H9 (cell line): ENCODE results near the gene TSPAN4. TPM values are rescaled to one million over a fixed set of nuclear protein-coding genes. Genes with fewer than 3 reads are reported as not detected.

Experiments used
- DNase-seq: peaks from one replicate; pipeline ENCODE4 v3.0.0-alpha.2; 2017
- H2AFZ ChIP-seq: one replicate; pipeline ENCODE4 v1.6.1; 2013; ENCODE audit warnings: mild to moderate bottlenecking, low read length, control low read depth, moderate library complexity
- H2AK5ac ChIP-seq: 2 replicates; pipeline ENCODE4 v1.6.1; 2013; ENCODE audit warnings: low read length, control low read depth, mixed read lengths; ENCODE audit not compliant: insufficient read length
- H2BK120ac ChIP-seq: one replicate; pipeline ENCODE4 v1.6.1; 2013; ENCODE audit warnings: low read depth, mild to moderate bottlenecking, low read length, control low read depth, inconsistent platforms; ENCODE audit not compliant: poor library complexity, severe bottlenecking
- H2BK12ac ChIP-seq: 2 replicates; pipeline ENCODE4 v1.6.1; 2013; ENCODE audit warnings: low read length, control low read depth, mixed read lengths, low read depth; ENCODE audit not compliant: insufficient read length
- H2BK15ac ChIP-seq: 2 replicates; pipeline ENCODE4 v1.6.1; 2013; ENCODE audit warnings: low read depth, low read length, control low read depth
- H2BK20ac ChIP-seq: one replicate; pipeline ENCODE4 v1.6.1; 2013; ENCODE audit warnings: low read depth, mild to moderate bottlenecking, low read length, control low read depth, inconsistent platforms; ENCODE audit not compliant: poor library complexity, severe bottlenecking
- H2BK5ac ChIP-seq: 2 replicates; pipeline ENCODE4 v1.6.1; 2013; ENCODE audit warnings: low read length, control low read depth, mixed read lengths; ENCODE audit not compliant: insufficient read length
- H3K14ac ChIP-seq: 2 replicates; pipeline ENCODE4 v1.6.1; 2013; ENCODE audit warnings: low read length, control low read depth; ENCODE audit not compliant: insufficient read depth
- H3K18ac ChIP-seq: 2 replicates; pipeline ENCODE4 v1.6.1; 2013; ENCODE audit warnings: low read depth, mild to moderate bottlenecking, mixed read lengths, low read length, control low read depth; ENCODE audit not compliant: insufficient read length
- H3K23ac ChIP-seq: 2 replicates; pipeline ENCODE4 v1.6.1; 2013; ENCODE audit warnings: low read length, control low read depth, mixed read lengths, low read depth; ENCODE audit not compliant: insufficient read length
- H3K23me2 ChIP-seq: 2 replicates; pipeline ENCODE4 v1.6.1; 2013; ENCODE audit warnings: low read depth, mild to moderate bottlenecking, mixed read lengths, low read length, control low read depth; ENCODE audit not compliant: insufficient read length, poor library complexity, severe bottlenecking
- H3K27ac ChIP-seq: 2 replicates; pipeline ENCODE4 v1.5.1; 2013; ENCODE audit warnings: low read length, control low read depth, mixed read lengths, low read depth; ENCODE audit not compliant: insufficient read length
- H3K27me3 ChIP-seq: 2 replicates; pipeline ENCODE4 v1.6.1; 2013; ENCODE audit warnings: low read length, control low read depth, inconsistent platforms; ENCODE audit not compliant: insufficient read depth
- H3K4ac ChIP-seq: 2 replicates; pipeline ENCODE4 v1.6.1; 2013; ENCODE audit warnings: low read depth, mild to moderate bottlenecking, control low read depth, inconsistent platforms, low read length, moderate library complexity
- H3K4me1 ChIP-seq: 2 replicates; pipeline ENCODE4 v1.6.1; 2013; ENCODE audit warnings: low read length, control low read depth, inconsistent platforms; ENCODE audit not compliant: insufficient read depth
- H3K4me2 ChIP-seq: 2 replicates; pipeline ENCODE4 v1.6.1; 2013; ENCODE audit warnings: low read length, control low read depth, mixed read lengths; ENCODE audit not compliant: insufficient read length, insufficient read depth
- H3K56ac ChIP-seq: 2 replicates; pipeline ENCODE4 v1.6.1; 2013; ENCODE audit warnings: low read depth, mild to moderate bottlenecking, mixed read lengths, low read length, control low read depth; ENCODE audit not compliant: insufficient read length
- H3K79me1 ChIP-seq: 2 replicates; pipeline ENCODE4 v1.6.1; 2013; ENCODE audit warnings: low read depth, mild to moderate bottlenecking, moderate library complexity, low read length, control low read depth, inconsistent platforms; ENCODE audit not compliant: insufficient read depth, poor library complexity, severe bottlenecking
- H3K79me2 ChIP-seq: 2 replicates; pipeline ENCODE4 v1.6.1; 2013; ENCODE audit warnings: low read length, control low read depth, inconsistent platforms; ENCODE audit not compliant: insufficient read depth
- H3K9ac ChIP-seq: 2 replicates; pipeline ENCODE4 v1.6.1; 2013; ENCODE audit warnings: low read length, control low read depth, mixed read lengths; ENCODE audit not compliant: insufficient read length; ENCODE audit errors: extremely low read depth
- H3K9me3 ChIP-seq: one replicate; pipeline ENCODE4 v1.6.1; 2013; ENCODE audit warnings: low read depth, low read length, inconsistent platforms; ENCODE audit not compliant: control insufficient read depth
- H3T11ph ChIP-seq: one replicate; pipeline ENCODE4 v1.6.1; 2013; ENCODE audit warnings: mild to moderate bottlenecking, low read length, control low read depth, inconsistent platforms
- H4K20me1 ChIP-seq: one replicate; pipeline ENCODE4 v1.6.1; 2013; ENCODE audit not compliant: control insufficient read depth, insufficient read length, insufficient read depth
- H4K5ac ChIP-seq: 2 replicates; pipeline ENCODE4 v1.6.1; 2013; ENCODE audit warnings: low read depth, mild to moderate bottlenecking, mixed read lengths, low read length, control low read depth; ENCODE audit not compliant: insufficient read length
- H4K8ac ChIP-seq: replicated peaks from 2 replicates; pipeline ENCODE4 v1.6.1; 2013; ENCODE audit warnings: low read length, control low read depth, mixed read lengths, low read depth; ENCODE audit not compliant: insufficient read length
- H4K91ac ChIP-seq: 2 replicates; pipeline ENCODE4 v1.6.1; 2013; ENCODE audit warnings: low read depth, mild to moderate bottlenecking, moderate library complexity, mixed read lengths, low read length, control low read depth; ENCODE audit not compliant: insufficient read length
- H3K27ac Mint-ChIP-seq, 3 experiments: 2 replicates in 2 of 3; 3 replicates in 1 of 3; pipeline ENCODE4 v1.8.0; 2020 to 2021; ENCODE audit warnings: mixed read lengths in 3 of 3, mild to moderate bottlenecking in 1 of 3, moderate library complexity in 1 of 3
- H3K27me3 Mint-ChIP-seq: 2 replicates; pipeline ENCODE4 v1.8.0; 2021; ENCODE audit warnings: low read depth, mild to moderate bottlenecking, moderate library complexity, mixed read lengths
- H3K36me3 Mint-ChIP-seq, 3 experiments: 2 replicates in 2 of 3; 3 replicates in 1 of 3; pipeline ENCODE4 v1.8.0; 2020 to 2021; ENCODE audit warnings: low read depth in 3 of 3, mixed read lengths in 3 of 3; ENCODE audit not compliant: insufficient read depth in 1 of 3
- H3K4me1 Mint-ChIP-seq, 2 experiments: 2 replicates each; pipeline ENCODE4 v1.8.0; 2020; ENCODE audit warnings: mixed read lengths in 2 of 2
- H3K4me3 Mint-ChIP-seq, 2 experiments: 2 replicates in 1 of 2; 3 replicates in 1 of 2; pipeline ENCODE4 v1.8.0; 2020 to 2021; ENCODE audit warnings: mild to moderate bottlenecking in 2 of 2, mixed read lengths in 2 of 2, moderate library complexity in 1 of 2
- H3K9me3 Mint-ChIP-seq, 2 experiments: 2 replicates in 1 of 2; 3 replicates in 1 of 2; pipeline ENCODE4 v1.8.0; 2020; ENCODE audit warnings: mild to moderate bottlenecking in 2 of 2, mixed read lengths in 2 of 2, moderate library complexity in 1 of 2
- WGBS: extraction: QIAGEN DNeasy Blood & Tissue Kit; methylation state at CpG from one replicate; pipeline ENCODE4 v1.1.7; 2013; ENCODE audit warnings: missing lambda C conversion rate, low lambda C conversion rate, mixed read lengths; ENCODE audit not compliant: insufficient read length; ENCODE audit errors: extremely low coverage; 5-methylcytosine and 5-hydroxymethylcytosine counted together
- total RNA-seq: library from RNA; stranded (reverse); gene quantifications from 2 replicates; pipeline ENCODE4 v1.2.1, GENCODE V29; 2021
- TF ChIP-seq, protein P1 (sequence below): fragments of 200-600 bp; sonication (generic); conservative IDR thresholded peaks from 3 replicates; pipeline ENCODE4 v1.8.0; 2021; ENCODE audit warnings: antibody characterized with exemption, mild to moderate bottlenecking

TSPAN4 gene
- total RNA-seq, 1 experiment from 2014 or later = 64.6 TPM

DNA sequence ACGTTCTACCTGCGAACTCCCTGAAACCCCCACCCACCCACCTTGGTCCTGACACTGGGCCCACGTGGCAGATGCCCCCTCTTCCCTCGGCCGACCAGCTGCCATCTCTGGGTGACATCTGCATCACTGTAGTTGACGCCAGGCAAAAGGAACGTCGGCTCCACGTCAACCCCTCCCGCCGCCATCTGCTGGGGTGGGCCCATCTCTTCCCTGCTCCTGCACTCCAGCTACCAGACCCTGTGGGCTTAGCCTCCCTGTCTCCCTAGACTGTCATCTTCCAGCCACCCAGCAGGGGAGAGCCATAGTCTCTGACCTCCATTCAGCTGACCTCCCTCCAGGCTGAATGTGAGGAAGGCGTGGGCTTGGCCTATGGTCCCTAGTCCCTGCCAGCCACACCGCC is 46.6 kb downstream of the TSPAN4 start:
- Histone ChIP-seq H3K23ac (no peak overlapping the region), H3K4me2 (no peak overlapping the region), H2BK15ac (no peak overlapping the region), H3K27me3 (no peaks in the 10 kb centered on the region), H3K27ac (no peak overlapping the region), H2AFZ (no peak overlapping the region), H3K9ac (no peak overlapping the region), H3K23me2 (no peaks in the 10 kb centered on the region), H3K9me3 (no peaks in the 10 kb centered on the region), H3K4me1 (no peaks in the 10 kb centered on the region), H3K79me1 (no peaks in the 10 kb centered on the region), H2BK5ac (no peak overlapping the region), H2BK120ac (no peak overlapping the region), H4K20me1 (peaks cover 2% of the 10 kb centered on the region), H4K91ac (no peak overlapping the region), H4K8ac (no peak overlapping the region), H3T11ph (no peak overlapping the region), H3K14ac (no peak overlapping the region; the same call in 1 of the 2 replicates), H3K4ac (no peak overlapping the region), H4K5ac (no peak overlapping the region), H2BK12ac (no peak overlapping the region), H2BK20ac (no peak overlapping the region), H2AK5ac (no peak overlapping the region), H3K79me2 (no peaks in the 10 kb centered on the region), H3K18ac (no peak overlapping the region), H3K56ac (no peak overlapping the region)
- WGBS = no CpG with 5 or more reads among the region's 13 CpGs
- TF ChIP-seq, protein P1, sequence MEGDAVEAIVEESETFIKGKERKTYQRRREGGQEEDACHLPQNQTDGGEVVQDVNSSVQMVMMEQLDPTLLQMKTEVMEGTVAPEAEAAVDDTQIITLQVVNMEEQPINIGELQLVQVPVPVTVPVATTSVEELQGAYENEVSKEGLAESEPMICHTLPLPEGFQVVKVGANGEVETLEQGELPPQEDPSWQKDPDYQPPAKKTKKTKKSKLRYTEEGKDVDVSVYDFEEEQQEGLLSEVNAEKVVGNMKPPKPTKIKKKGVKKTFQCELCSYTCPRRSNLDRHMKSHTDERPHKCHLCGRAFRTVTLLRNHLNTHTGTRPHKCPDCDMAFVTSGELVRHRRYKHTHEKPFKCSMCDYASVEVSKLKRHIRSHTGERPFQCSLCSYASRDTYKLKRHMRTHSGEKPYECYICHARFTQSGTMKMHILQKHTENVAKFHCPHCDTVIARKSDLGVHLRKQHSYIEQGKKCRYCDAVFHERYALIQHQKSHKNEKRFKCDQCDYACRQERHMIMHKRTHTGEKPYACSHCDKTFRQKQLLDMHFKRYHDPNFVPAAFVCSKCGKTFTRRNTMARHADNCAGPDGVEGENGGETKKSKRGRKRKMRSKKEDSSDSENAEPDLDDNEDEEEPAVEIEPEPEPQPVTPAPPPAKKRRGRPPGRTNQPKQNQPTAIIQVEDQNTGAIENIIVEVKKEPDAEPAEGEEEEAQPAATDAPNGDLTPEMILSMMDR = no peak
- DNase-seq = no peak
- H3K27ac Mint-ChIP-seq = peak overlapping the region in 2 of 3 experiments; percentile 25 to 44; a peak in 3 of 7 replicates
- no peak overlapping the region for H3K4me3 Mint-ChIP-seq
- no peaks in the 10 kb centered on the region for H3K27me3 Mint-ChIP-seq
- H3K4me1 Mint-ChIP-seq = peaks cover 5 to 15% of the 10 kb centered on the region in 2 experiments
- peaks cover 16 to 31% (median 29%) of the 10 kb centered on the region in 3 experiments for H3K36me3 Mint-ChIP-seq
- H3K9me3 Mint-ChIP-seq = no peaks in the 10 kb centered on the region
